GM12801 (cell line): ENCODE results near the gene EFCAB10.

ENCODE experiments used
- CTCF ChIP-seq: IDR thresholded peaks from one replicate; pipeline ENCODE4 v1.5.1; 2011; ENCODE audit warnings: control low read depth; ENCODE audit not compliant: insufficient read length; ENCODE audit errors: extremely low read depth

The EFCAB10 gene

GRCh38 chr7:105521027-105521716, 60.1 kb downstream of the EFCAB10 start:
- no peak for TF ChIP-seq CTCF

GRCh38 chr7:105519353-105519752, 61.9 kb downstream of the EFCAB10 start:
- no peak for TF ChIP-seq CTCF
